GM12865 (cell line): Measurements from ENCODE around the gene EPB41L2.
"Not testable (repeated sequence)": the region's sequence is repeated elsewhere in the genome, so short reads cannot be mapped to it uniquely, and the experiment has no call there.

Experiments used
- DNase-seq: peaks from one replicate; pipeline ENCODE4 v3.0.0; 2010; ENCODE audit warnings: low read depth
- H3K4me3 ChIP-seq: 2 replicates; pipeline ENCODE4 v1.5.1; 2011; ENCODE audit warnings: mild to moderate bottlenecking, low read depth, low read length, control low read depth
- TF ChIP-seq, protein P1 (sequence below): IDR thresholded peaks from 2 replicates; pipeline ENCODE4 v1.5.1; 2011; ENCODE audit warnings: low read length, control low read depth, low read depth, inconsistent platforms; ENCODE audit not compliant: insufficient read depth; ENCODE audit errors: missing control alignments

The EPB41L2 gene

DNA sequence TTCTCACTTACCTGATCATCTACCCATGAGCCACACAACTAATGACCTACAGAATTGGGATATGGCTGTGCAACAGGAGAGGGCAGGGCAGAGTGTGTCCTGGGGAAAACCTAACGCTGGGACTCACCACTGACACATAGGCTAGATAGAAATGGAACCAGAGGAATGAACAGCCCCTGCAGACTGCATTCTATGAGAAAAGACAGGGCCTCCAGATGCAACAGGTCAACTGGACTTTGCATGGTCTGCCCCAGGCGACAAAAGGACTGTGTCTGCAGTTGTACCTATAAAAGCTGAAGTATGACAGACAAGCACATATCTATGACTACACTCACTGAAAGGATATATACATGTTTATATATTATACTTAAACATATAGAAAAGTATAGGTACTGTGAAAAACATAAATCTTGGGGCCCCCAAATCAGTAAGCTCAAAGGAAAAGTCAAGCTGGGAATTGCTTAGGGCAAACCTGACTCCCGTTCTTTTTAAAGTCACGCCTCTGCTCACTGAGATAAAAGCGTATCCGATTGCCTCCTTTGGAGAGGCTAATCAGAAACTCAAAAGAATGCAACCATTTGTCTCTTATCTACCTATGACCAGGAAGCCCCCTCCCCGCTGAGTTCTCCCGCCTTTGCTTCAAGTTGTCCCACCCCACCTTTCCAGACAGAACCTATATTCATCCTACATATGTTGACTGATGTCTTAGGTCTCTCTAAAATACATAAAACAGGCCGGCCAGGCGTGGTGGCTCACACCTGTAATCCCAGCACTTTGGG is 68.5 kb downstream of the EPB41L2 start:
- DNase-seq: no peak
- TF ChIP-seq, protein P1, sequence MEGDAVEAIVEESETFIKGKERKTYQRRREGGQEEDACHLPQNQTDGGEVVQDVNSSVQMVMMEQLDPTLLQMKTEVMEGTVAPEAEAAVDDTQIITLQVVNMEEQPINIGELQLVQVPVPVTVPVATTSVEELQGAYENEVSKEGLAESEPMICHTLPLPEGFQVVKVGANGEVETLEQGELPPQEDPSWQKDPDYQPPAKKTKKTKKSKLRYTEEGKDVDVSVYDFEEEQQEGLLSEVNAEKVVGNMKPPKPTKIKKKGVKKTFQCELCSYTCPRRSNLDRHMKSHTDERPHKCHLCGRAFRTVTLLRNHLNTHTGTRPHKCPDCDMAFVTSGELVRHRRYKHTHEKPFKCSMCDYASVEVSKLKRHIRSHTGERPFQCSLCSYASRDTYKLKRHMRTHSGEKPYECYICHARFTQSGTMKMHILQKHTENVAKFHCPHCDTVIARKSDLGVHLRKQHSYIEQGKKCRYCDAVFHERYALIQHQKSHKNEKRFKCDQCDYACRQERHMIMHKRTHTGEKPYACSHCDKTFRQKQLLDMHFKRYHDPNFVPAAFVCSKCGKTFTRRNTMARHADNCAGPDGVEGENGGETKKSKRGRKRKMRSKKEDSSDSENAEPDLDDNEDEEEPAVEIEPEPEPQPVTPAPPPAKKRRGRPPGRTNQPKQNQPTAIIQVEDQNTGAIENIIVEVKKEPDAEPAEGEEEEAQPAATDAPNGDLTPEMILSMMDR: no peak
- H3K4me3 ChIP-seq: no peak overlapping the region

DNA sequence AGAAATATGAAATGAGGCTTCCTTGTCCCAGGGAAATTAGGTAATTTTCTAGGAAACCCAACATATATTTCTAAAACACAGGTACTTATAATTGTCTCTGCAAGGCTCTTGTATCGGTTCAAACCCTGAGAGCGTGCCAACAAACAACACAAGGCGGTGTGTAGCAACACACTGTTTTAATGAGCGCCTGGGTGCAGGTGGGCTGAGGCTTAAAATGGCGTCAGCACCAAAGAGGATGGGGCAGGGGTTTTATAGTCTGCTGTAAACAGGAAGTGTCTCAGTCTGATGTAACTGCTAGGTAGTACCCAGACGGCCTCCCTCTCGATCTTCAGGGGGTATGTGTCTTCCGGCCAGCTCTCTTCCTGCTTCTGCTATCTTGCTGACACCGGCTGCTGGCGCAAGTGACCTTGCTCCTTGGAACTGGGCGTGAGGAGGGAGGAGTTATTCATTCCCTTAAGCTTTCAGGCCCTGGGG is 69.7 kb downstream of the EPB41L2 start:
- DNase-seq: no peak
- H3K4me3 ChIP-seq: no peak overlapping the region
- TF ChIP-seq, protein P1: no peak

DNA sequence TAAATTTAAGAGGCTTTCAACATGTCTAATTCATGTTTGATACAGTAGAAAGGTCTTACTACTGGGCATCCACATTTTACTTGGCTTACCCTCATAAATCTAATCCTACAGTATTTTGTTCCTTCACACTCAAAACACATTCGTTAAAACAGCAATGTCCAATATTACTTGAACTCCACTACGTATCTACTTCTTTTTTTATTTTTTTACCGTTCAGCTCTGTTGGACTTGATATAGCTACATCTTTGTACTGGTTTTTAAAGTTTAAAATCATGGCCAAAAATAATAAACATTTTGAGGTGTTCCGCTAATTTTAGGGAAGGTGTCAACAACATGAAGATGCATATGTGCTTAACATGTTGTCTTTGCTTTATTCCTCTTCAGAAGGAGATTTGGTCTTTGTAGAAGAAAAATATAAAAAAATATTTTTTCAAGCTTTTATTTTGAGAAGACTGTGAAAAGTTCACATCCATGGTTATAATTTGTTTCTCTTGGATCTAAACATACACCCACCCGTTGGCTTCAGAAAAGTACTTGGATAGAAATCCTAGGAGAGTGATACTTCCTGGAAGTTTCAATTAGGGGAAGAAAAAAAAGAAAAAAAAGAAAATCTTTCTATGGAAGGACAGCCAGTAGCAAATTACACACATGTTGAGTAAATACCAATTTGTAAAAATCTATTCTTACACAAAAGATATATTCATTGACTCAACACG is 71.5 kb downstream of the EPB41L2 start:
- DNase-seq: no peak
- no peak overlapping the region for H3K4me3 ChIP-seq
- TF ChIP-seq, protein P1: no peak

DNA sequence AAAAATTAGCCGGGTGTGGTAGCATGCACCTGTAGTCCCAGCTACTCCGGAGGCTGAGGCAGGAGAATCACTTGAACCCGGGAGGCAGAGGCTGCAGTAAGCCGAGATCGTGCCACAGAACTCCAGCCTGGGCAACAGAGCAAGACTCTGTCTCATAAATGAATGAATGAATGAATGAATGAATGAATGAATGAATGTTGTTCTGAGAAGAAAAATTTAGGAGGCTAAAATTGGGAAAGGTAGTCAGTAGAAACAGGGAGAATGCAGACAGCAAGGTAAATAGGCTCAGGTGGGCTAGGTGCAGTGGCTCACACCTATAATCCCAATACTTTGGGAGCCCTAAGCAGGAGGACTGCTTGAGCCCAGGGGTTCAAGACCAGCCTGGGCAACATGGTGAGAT is 75.5 kb downstream of the EPB41L2 start:
- H3K4me3 ChIP-seq, DNase-seq: not testable (repeated sequence)

GRCh38 chr6:130985115-130985514 is 77.9 kb downstream of the EPB41L2 start:
- no peak for DNase-seq
- TF ChIP-seq, protein P1: no peak
- no peak overlapping the region for H3K4me3 ChIP-seq

GRCh38 chr6:130982941-130983456 is 80.0 kb downstream of the EPB41L2 start:
- no peak overlapping the region for H3K4me3 ChIP-seq
- DNase-seq: peak; percentile 9

DNA sequence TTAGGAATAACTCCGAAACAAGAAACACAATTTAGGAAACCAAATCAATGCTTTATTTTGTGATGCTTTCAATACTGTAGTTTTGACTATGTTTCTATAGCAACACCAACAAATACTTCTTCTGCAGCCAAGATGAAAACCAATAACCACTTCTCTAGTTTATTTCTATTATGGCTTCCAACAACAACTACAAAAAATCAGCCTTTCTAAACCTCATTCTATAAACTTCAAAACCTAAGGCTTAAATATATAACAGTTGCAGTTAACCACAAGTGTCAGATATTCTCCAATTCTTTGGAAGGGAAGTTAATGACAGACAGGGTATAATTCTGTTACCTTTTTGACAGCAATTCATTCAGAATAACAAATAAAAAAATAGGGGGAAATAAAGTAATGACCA is 80.9 kb downstream of the EPB41L2 start:
- no peak for DNase-seq
- TF ChIP-seq, protein P1: no peak
- H3K4me3 ChIP-seq: no peak overlapping the region

More at GRCh38 chr6:130982941-130983456, 80.0 kb downstream of the EPB41L2 start:
- TF ChIP-seq, protein P1: no peak
